Activated B cell treated with CpG ODN at 0.5 μM for 24 hours (primary cell): ENCODE data around the gene HID1. TPM values are rescaled to one million over a fixed set of nuclear protein-coding genes. Genes with fewer than 3 reads are reported as not detected.

Experiments used
- ATAC-seq: fragments of 200-7000 bp; cut with Tn5 transposase; one replicate; pipeline ENCODE4 v1.10.0; 2021; ENCODE audit warnings: low read depth, mild to moderate bottlenecking, moderate library complexity
- CTCF ChIA-PET: fragments of 350-600 bp; sonication (Branson Sonifier 250); formaldehyde crosslinking; loops from one replicate; lab custom pipeline; 2021; ENCODE audit warnings: antibody characterized with exemption; lab: Charles Lee
- POLR2A ChIA-PET: fragments of 350-600 bp; sonication (Branson Sonifier 250); formaldehyde crosslinking; loops from one replicate; lab custom pipeline; 2021; ENCODE audit warnings: antibody characterized with exemption; lab: Charles Lee
- DNase-seq: peaks from one replicate; pipeline ENCODE4 v3.0.0; 2022
- H3K27ac Mint-ChIP-seq: one replicate; pipeline ENCODE4 v1.8.0; 2020; ENCODE audit warnings: mixed read lengths
- H3K27me3 Mint-ChIP-seq: one replicate; pipeline ENCODE4 v1.8.0; 2021; ENCODE audit warnings: mixed read lengths
- H3K36me3 Mint-ChIP-seq: one replicate; pipeline ENCODE4 v1.8.0; 2021; ENCODE audit warnings: low read depth, mixed read lengths
- H3K4me1 Mint-ChIP-seq: one replicate; pipeline ENCODE4 v1.8.0; 2021; ENCODE audit warnings: mixed read lengths
- H3K4me3 Mint-ChIP-seq: one replicate; pipeline ENCODE4 v1.8.0; 2020; ENCODE audit warnings: mild to moderate bottlenecking, mixed read lengths
- H3K9me3 Mint-ChIP-seq: one replicate; pipeline ENCODE4 v1.8.0; 2020; ENCODE audit warnings: mixed read lengths
- CTCF ChIP-seq: fragments of 200-600 bp; IDR thresholded peaks from one replicate; pipeline ENCODE4 v1.8.0; 2022; ENCODE audit warnings: antibody characterized with exemption, mild to moderate bottlenecking
- intact Hi-C: fragments of 100-400 bp; cut with micrococcal nuclease; formaldehyde crosslinking; loops from one replicate; pipeline ENCODE4 v1.15.1; 2024
- total RNA-seq: library from RNA; stranded (reverse); gene quantifications from 2 replicates; pipeline ENCODE4 v1.2.3, GENCODE V29; 2022

HID1 gene
- total RNA-seq, 1 donor from 2014 or later: 2.1 TPM

- Mint-ChIP-seq H3K4me1 (no peaks in the 10 kb centered on the region), H3K9me3 (no peaks in the 10 kb centered on the region), H3K27ac (no peak overlapping the region), H3K4me3 (no peak overlapping the region), H3K27me3 (peaks cover 52% of the 10 kb centered on the region), H3K36me3 (no peaks in the 10 kb centered on the region)
- intact Hi-C loops: loop anchor here (5.0 kb wide), 1 partner anchor 36 kb away; no protein-coding TSS in a partner anchor
- CTCF ChIA-PET: no interaction called here
- no peak for DNase-seq
- POLR2A ChIA-PET: no interaction called here
- no peak for ATAC-seq
- no peak for TF ChIP-seq CTCF
Observed at GRCh38 chr17:74938194-74938950, 34.2 kb downstream of the HID1 start.

DNA sequence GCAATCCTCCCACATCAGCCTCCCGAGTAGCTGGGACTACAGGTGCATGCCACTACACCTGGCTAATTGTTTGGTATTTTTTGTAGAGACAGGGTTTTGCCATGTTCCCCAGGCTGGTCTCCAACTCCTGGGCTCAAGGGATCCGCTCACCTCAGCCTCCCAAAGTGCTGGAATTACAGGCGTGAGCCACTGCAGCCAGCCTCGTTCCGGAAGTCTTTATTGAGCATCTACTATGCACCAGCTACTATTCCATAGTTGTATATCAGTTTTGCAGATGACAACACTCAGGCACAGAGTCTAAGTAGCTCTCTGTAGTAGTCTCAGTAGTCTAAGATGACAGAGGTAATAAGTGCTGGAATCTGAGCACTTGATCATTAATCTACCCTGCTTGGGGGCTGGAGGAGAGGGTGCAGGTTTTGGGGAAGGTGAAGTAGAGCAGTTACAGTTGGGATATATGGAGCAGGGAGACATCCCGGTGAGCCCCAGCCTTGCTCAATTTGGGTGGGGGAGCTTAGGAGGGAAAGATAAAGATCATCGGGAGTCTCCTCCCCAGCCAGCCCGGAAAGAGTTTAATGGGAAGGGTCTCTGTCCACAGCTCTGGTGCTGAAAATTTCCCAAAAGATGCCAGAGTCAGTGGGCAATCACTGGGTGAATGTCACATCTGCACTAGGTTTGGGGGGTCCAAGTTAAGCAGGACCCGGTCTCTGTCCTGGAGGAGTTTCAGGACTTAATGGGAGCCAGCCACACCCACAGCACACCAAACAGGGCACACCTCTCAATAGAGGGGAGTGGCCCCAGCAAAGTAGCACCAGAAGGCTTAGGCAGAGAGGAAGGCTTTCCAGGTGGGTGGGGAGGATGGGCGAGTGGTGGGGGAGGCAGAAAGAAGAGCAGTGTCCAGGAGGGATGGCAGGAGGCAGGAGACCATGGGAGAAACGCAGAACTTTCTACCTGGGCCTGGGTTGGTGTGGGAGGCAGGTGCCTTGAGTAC, 35.2 kb downstream of the HID1 start:
- POLR2A ChIA-PET: no interaction called here
- Mint-ChIP-seq H3K27ac (no peak overlapping the region), H3K4me1 (no peaks in the 10 kb centered on the region), H3K4me3 (no peak overlapping the region), H3K9me3 (no peaks in the 10 kb centered on the region), H3K36me3 (no peaks in the 10 kb centered on the region), H3K27me3 (peaks cover 55% of the 10 kb centered on the region)
- CTCF ChIA-PET: no interaction called here
- TF ChIP-seq CTCF: no peak
- no peak for ATAC-seq
- DNase-seq: no peak
- intact Hi-C loops: loop anchor here (5.0 kb wide), 1 partner anchor 35 kb away; no protein-coding TSS in a partner anchor

GRCh38 chr17:74936470-74936799, 36.1 kb downstream of the HID1 start:
- no peaks in the 10 kb centered on the region for H3K36me3 Mint-ChIP-seq
- DNase-seq: no peak
- ChIA-PET CTCF (no interaction called here), POLR2A (no interaction called here)
- H3K4me1 Mint-ChIP-seq: no peaks in the 10 kb centered on the region
- no peak overlapping the region for H3K27ac Mint-ChIP-seq
- H3K9me3 Mint-ChIP-seq: no peaks in the 10 kb centered on the region
- no peak for ATAC-seq
- no peak for TF ChIP-seq CTCF
- H3K4me3 Mint-ChIP-seq: no peak overlapping the region
- peaks cover 56% of the 10 kb centered on the region for H3K27me3 Mint-ChIP-seq
- intact Hi-C loops: loop anchor here (5.0 kb wide), 1 partner anchor 34 kb away; no protein-coding TSS in a partner anchor

DNA sequence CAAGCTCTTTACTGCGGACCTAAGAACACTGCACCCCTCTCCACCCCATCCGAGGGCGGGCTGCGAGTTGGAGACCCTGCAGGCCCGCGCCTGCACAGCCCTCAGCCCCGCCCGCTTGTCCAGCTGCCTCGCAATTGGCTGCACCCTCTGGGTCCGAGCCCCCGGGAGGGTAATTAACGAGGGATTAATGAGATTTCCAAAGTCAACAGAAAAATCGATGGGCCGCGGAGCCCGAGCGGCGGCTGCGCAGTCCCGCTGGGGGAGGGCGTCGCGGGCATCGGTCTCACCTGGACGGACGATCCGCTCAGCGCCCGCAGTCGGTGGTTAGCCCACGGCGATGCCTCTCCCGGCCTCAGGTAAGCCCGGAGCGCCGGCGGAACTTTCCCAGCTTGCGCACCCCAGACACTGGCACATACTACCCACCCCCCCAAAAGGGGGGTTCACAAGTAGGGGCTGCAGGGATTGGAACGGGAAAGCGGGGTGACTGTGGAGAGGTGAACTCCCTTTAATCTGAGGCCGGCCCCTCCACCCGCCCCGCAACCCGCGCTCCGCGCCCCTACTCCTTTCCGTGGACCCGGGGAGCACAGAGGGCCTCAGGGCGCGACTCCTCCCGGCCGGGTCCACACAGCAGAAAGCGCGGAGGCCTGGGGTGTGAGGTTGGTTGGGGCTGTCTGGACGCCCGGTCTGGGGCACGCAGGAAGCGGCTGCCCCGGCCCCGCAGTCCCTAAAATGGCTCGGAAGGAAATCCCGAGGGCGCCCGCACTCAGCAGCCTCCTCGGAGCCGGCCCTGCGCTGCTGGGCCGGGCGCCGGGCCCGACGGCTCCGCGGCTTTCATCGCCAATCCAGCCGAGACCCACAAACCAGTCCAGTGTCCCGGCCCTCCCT, 36.7 kb downstream of the HID1 start, which contains the start of gene OTOP3:
Gene OTOP3, plus strand, starts transcription at position 314 of the 885 bp plus-strand sequence. Its CDS starts 24 bp downstream, at position 338.
- DNase-seq (no peak), ATAC-seq (no peak)
- H3K36me3 Mint-ChIP-seq: no peaks in the 10 kb centered on the region
- no peaks in the 10 kb centered on the region for H3K9me3 Mint-ChIP-seq
- ChIA-PET CTCF (no interaction called here), POLR2A (no interaction called here)
- peaks cover 60% of the 10 kb centered on the region for H3K27me3 Mint-ChIP-seq
- H3K27ac Mint-ChIP-seq: no peak within 1 kb of the TSS
- no peak within 1 kb of the TSS for H3K4me3 Mint-ChIP-seq
- TF ChIP-seq CTCF: no peak
- H3K4me1 Mint-ChIP-seq: no peaks in the 10 kb centered on the region
- intact Hi-C loops: loop anchor here (5.0 kb wide), 1 partner anchor 34 kb away; no protein-coding TSS in a partner anchor
